HepG2 (cell line): Measurements from ENCODE around the gene FBXL20. TPM values are rescaled to one million over a fixed set of nuclear protein-coding genes. Genes with fewer than 3 reads are reported as not detected.

Experiments used
- CBX2 ChIP-seq, 2 experiments: fragments of 200-600 bp in 1 of 2; sonication (generic); formaldehyde crosslinking in 1 of 2; IDR thresholded peaks; 2 replicates each; pipeline versions ENCODE4 v1.7.0 to v1.8.1; 2018 to 2022; ENCODE audit warnings: low read depth in 2 of 2, low read length in 1 of 2, mild to moderate bottlenecking in 1 of 2, missing genetic modification reagents in 1 of 2
- DNMT3B ChIP-seq: conservative IDR thresholded peaks from 2 replicates; pipeline ENCODE4 v1.6.1; 2016; ENCODE audit warnings: missing biosample characterization, control low read depth
- HNRNPLL ChIP-seq: fragments of 200-400 bp; formaldehyde crosslinking; IDR thresholded peaks from 2 replicates; pipeline ENCODE4 v1.6.1; 2017; ENCODE audit warnings: mild to moderate bottlenecking, low read depth, low read length; ENCODE audit not compliant: poor library complexity, severe bottlenecking
- IKZF1 ChIP-seq: fragments of 450-650 bp; IDR thresholded peaks from 2 replicates; pipeline ENCODE4 v1.7.1; 2016
- KAT2B ChIP-seq: fragments of 150-350 bp; IDR thresholded peaks from 2 replicates; pipeline ENCODE4 v1.6.1; 2014; ENCODE audit warnings: low read depth, low read length, borderline replicate concordance
- KAT7 ChIP-seq: IDR thresholded peaks from 2 replicates; pipeline ENCODE4 v1.6.1; 2018; ENCODE audit warnings: borderline replicate concordance, missing compliant biosample characterization
- KLF9 ChIP-seq: IDR thresholded peaks from 2 replicates; pipeline ENCODE4 v1.6.1; 2016; ENCODE audit warnings: low read depth
- MTF2 ChIP-seq: sonication (generic); formaldehyde crosslinking; IDR thresholded peaks from 2 replicates; pipeline ENCODE4 v1.5.0; 2020; ENCODE audit warnings: missing genetic modification reagents, borderline replicate concordance
- NFRKB ChIP-seq: fragments of 450-650 bp; IDR thresholded peaks from 2 replicates; pipeline ENCODE4 v1.6.1; 2017
- PITX1 ChIP-seq: sonication (generic); formaldehyde crosslinking; IDR thresholded peaks from 2 replicates; pipeline ENCODE4 v1.5.1; 2020; ENCODE audit warnings: mild to moderate bottlenecking, missing genetic modification reagents
- PRPF4 ChIP-seq: fragments of 200-400 bp; formaldehyde crosslinking; IDR thresholded peaks from 2 replicates; pipeline ENCODE4 v1.6.1; 2016; ENCODE audit warnings: low read length, low read depth; ENCODE audit not compliant: poor library complexity, severe bottlenecking
- RBAK ChIP-seq: sonication (generic); formaldehyde crosslinking; IDR thresholded peaks from 2 replicates; pipeline ENCODE4 v1.5.1; 2020; ENCODE audit warnings: mild to moderate bottlenecking, missing genetic modification reagents
- SNAPC2 ChIP-seq: sonication (generic); formaldehyde crosslinking; IDR thresholded peaks from 2 replicates; pipeline ENCODE4 v1.8.1; 2022; ENCODE audit warnings: mild to moderate bottlenecking, missing genetic modification reagents
- ZNF207 ChIP-seq: fragments of 450-650 bp; IDR thresholded peaks from 2 replicates; pipeline ENCODE4 v1.6.1; 2016; ENCODE audit warnings: antibody characterized with exemption, borderline replicate concordance
- ZNF232 ChIP-seq: sonication (generic); formaldehyde crosslinking; IDR thresholded peaks from 2 replicates; pipeline ENCODE4 v1.4.0; 2020; ENCODE audit warnings: missing genetic modification reagents, borderline replicate concordance
- ZNF446 ChIP-seq: sonication (generic); formaldehyde crosslinking; IDR thresholded peaks from 2 replicates; pipeline ENCODE4 v1.5.0; 2020; ENCODE audit warnings: mild to moderate bottlenecking, missing genetic modification reagents
- ZNF598 ChIP-seq: sonication (generic); formaldehyde crosslinking; IDR thresholded peaks from 2 replicates; pipeline ENCODE4 v1.5.1; 2020; ENCODE audit warnings: mild to moderate bottlenecking, missing genetic modification reagents, borderline replicate concordance
- ZNF615 ChIP-seq: sonication (generic); formaldehyde crosslinking; IDR thresholded peaks from 2 replicates; pipeline ENCODE4 v1.5.0; 2020; ENCODE audit warnings: mild to moderate bottlenecking, missing genetic modification reagents, borderline replicate concordance
- ZNF749 ChIP-seq: sonication (generic); formaldehyde crosslinking; IDR thresholded peaks from 2 replicates; pipeline ENCODE4 v1.8.0; 2022; ENCODE audit warnings: mild to moderate bottlenecking, missing genetic modification reagents, moderate library complexity, borderline replicate concordance
- ZNF780A ChIP-seq: sonication (generic); formaldehyde crosslinking; IDR thresholded peaks from 2 replicates; pipeline ENCODE4 v1.8.0; 2022; ENCODE audit warnings: mild to moderate bottlenecking, missing genetic modification reagents, moderate library complexity
- polyA plus RNA-seq, 8 experiments: library from polyadenylated mRNA; depleted of rRNA in 3 of 8; stranded (reverse) in 7 of 8; unstranded in 1 of 8; fragments of >200 nt; fragmentation: Illumina TruSeq in 4 of 8; extraction: Trizol in 4 of 8; gene quantifications; 2 replicates each; pipeline versions ENCODE4 v1.2.1 to v1.2.3, GENCODE V29; 2011 to 2016; ENCODE audit warnings: low read depth in 4 of 8, missing spikeins in 1 of 8, mixed read lengths in 1 of 8; ENCODE audit not compliant: insufficient read depth in 1 of 8
- total RNA-seq, 5 experiments: library from RNA; depleted of rRNA; stranded (reverse); fragments of >200 nt; fragmentation: Illumina TruSeq; extraction: Trizol; gene quantifications; 2 replicates each; pipeline ENCODE4 v1.2.3, GENCODE V29; 2016; ENCODE audit warnings: low read depth in 1 of 5
- TF ChIP-seq, protein P1 (sequence below): sonication (generic); formaldehyde crosslinking; IDR thresholded peaks from 2 replicates; pipeline ENCODE4 v1.4.0; 2020; ENCODE audit warnings: missing genetic modification reagents, borderline replicate concordance
- TF ChIP-seq, protein P2 (sequence below): sonication (generic); formaldehyde crosslinking; IDR thresholded peaks from 2 replicates; pipeline ENCODE4 v1.4.0; 2020; ENCODE audit warnings: mild to moderate bottlenecking, missing genetic modification reagents
- TF ChIP-seq, protein P3 (sequence below): sonication (generic); formaldehyde crosslinking; IDR thresholded peaks from 2 replicates; pipeline ENCODE4 v1.8.0; 2022; ENCODE audit warnings: missing genetic modification reagents, mild to moderate bottlenecking, borderline replicate concordance
- TF ChIP-seq, protein P4 (sequence below): sonication (generic); formaldehyde crosslinking; IDR thresholded peaks from 2 replicates; pipeline ENCODE4 v1.4.0; 2020; ENCODE audit warnings: missing genetic modification reagents

Gene FBXL20
- total and polyA plus RNA-seq, 2 of the 13 experiments (the other 11 are each of a cell fraction or from before 2014, with no cell fraction given), result 10.2 to 10.3 TPM

DNA sequence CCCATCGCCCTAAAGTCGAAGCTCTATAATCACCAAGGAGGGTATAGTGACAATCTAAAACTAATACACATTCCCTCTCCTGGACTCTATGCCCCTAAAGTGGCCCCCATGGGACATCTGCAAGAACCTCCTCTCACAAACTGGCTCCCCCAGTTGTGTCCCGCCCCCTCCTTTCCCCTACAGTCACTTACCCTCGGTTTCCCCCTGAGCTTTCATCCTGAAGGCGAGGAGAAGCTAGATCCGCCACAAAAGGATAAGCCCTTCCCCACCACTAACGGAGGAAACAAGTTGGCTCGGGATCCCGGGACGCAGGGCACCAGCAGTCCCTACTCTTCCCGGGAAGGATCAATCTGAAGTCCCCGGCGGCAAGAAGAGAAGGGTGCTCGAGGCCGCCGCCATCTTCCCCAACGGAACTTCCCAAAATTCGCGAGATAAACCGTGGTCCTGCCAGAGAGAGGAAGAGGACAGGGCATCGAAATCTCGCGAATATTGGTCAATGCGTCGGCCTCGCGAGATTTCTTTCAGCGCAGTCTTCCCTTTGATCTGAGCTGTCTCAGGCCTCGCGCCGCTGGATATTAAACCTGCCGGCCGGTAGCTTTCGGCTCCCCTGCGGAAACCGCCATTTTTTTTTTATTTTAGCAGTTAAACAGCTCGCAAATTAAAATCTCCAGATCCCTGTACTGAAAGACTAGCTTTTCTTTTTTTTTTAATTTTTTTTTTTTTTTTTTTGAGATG lies 49.6 kb upstream of the FBXL20 start, which contains the start of gene MED1 (continued):
- TF ChIP-seq HNRNPLL, result peak; percentile 39
- TF ChIP-seq PITX1 (CRISPR knock-in tag), result peak; percentile 60; the same call in 1 of the 2 replicates
- no peak for TF ChIP-seq IKZF1
- TF ChIP-seq MTF2 (CRISPR knock-in tag), result no peak
- TF ChIP-seq ZNF615, result peak; percentile 70
- TF ChIP-seq, protein P1, sequence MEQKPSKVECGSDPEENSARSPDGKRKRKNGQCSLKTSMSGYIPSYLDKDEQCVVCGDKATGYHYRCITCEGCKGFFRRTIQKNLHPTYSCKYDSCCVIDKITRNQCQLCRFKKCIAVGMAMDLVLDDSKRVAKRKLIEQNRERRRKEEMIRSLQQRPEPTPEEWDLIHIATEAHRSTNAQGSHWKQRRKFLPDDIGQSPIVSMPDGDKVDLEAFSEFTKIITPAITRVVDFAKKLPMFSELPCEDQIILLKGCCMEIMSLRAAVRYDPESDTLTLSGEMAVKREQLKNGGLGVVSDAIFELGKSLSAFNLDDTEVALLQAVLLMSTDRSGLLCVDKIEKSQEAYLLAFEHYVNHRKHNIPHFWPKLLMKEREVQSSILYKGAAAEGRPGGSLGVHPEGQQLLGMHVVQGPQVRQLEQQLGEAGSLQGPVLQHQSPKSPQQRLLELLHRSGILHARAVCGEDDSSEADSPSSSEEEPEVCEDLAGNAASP (CRISPR knock-in tag), result no peak
- TF ChIP-seq, protein P2, sequence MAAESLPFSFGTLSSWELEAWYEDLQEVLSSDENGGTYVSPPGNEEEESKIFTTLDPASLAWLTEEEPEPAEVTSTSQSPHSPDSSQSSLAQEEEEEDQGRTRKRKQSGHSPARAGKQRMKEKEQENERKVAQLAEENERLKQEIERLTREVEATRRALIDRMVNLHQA (CRISPR knock-in tag), result no peak
- TF ChIP-seq, protein P3, sequence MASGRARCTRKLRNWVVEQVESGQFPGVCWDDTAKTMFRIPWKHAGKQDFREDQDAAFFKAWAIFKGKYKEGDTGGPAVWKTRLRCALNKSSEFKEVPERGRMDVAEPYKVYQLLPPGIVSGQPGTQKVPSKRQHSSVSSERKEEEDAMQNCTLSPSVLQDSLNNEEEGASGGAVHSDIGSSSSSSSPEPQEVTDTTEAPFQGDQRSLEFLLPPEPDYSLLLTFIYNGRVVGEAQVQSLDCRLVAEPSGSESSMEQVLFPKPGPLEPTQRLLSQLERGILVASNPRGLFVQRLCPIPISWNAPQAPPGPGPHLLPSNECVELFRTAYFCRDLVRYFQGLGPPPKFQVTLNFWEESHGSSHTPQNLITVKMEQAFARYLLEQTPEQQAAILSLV (CRISPR knock-in tag), result peak; percentile 51; the same call in 1 of the 2 replicates
- TF ChIP-seq RBAK (CRISPR knock-in tag), result no peak
- TF ChIP-seq ZNF232 (CRISPR knock-in tag), result no peak
- no peak for TF ChIP-seq ZNF446 (CRISPR knock-in tag)
- no peak for TF ChIP-seq ZNF780A (CRISPR knock-in tag)
- no peak for TF ChIP-seq PRPF4
- TF ChIP-seq KAT7, result no peak
- TF ChIP-seq ZNF749 (CRISPR knock-in tag), result no peak
- peak; percentile 91 for TF ChIP-seq NFRKB
- TF ChIP-seq KAT2B, result no peak
- no peak for TF ChIP-seq ZNF207
- no peak for TF ChIP-seq CBX2 (IDR thresholded peaks at IDR 0.05; ENCODE audit: low read depth, low read length)
- no peak for TF ChIP-seq CBX2 (CRISPR knock-in tag; IDR thresholded peaks at IDR 0.05; ENCODE audit: low read depth)
- no peak for TF ChIP-seq SNAPC2 (CRISPR knock-in tag)
- no peak for TF ChIP-seq KLF9 (CRISPR knock-in tag)
- TF ChIP-seq, protein P4, sequence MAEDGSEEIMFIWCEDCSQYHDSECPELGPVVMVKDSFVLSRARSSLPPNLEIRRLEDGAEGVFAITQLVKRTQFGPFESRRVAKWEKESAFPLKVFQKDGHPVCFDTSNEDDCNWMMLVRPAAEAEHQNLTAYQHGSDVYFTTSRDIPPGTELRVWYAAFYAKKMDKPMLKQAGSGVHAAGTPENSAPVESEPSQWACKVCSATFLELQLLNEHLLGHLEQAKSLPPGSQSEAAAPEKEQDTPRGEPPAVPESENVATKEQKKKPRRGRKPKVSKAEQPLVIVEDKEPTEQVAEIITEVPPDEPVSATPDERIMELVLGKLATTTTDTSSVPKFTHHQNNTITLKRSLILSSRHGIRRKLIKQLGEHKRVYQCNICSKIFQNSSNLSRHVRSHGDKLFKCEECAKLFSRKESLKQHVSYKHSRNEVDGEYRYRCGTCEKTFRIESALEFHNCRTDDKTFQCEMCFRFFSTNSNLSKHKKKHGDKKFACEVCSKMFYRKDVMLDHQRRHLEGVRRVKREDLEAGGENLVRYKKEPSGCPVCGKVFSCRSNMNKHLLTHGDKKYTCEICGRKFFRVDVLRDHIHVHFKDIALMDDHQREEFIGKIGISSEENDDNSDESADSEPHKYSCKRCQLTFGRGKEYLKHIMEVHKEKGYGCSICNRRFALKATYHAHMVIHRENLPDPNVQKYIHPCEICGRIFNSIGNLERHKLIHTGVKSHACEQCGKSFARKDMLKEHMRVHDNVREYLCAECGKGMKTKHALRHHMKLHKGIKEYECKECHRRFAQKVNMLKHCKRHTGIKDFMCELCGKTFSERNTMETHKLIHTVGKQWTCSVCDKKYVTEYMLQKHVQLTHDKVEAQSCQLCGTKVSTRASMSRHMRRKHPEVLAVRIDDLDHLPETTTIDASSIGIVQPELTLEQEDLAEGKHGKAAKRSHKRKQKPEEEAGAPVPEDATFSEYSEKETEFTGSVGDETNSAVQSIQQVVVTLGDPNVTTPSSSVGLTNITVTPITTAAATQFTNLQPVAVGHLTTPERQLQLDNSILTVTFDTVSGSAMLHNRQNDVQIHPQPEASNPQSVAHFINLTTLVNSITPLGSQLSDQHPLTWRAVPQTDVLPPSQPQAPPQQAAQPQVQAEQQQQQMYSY, result no peak
- TF ChIP-seq ZNF598, result peak; percentile 94
- TF ChIP-seq DNMT3B, result no peak; the same call in 1 of the 2 replicates
